Measurements from ENCODE around the gene GALNT9.
A peak's percentile ranks its signal among the peaks of the same experiment; 100 is the strongest.

The GALNT9 gene

GRCh38 chr12:132164426-132164825 is 165.0 kb downstream of the GALNT9 start:
- no peak for DNase-seq

DNA sequence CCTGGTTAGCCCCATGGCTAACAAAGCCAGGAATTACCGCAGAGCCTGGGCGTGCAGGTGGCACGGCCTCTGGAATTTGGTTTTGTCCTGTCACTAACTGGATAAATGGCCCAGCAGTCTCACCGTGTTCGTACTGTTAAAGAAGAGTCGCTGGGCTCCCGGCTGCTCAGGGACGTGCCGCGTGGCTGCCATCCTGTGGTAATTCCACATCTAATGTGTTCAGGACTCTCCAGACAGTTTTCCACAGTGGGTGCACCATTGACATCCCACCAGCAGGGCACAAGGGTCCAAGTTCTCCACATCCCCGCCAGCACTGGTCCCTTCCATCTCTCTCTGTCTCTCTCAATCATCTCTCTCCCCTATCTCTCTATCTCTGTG is 165.5 kb downstream of the GALNT9 start:
- no peak for DNase-seq

GRCh38 chr12:132163041-132163910 is 166.1 kb downstream of the GALNT9 start:
- no peak for DNase-seq

DNA sequence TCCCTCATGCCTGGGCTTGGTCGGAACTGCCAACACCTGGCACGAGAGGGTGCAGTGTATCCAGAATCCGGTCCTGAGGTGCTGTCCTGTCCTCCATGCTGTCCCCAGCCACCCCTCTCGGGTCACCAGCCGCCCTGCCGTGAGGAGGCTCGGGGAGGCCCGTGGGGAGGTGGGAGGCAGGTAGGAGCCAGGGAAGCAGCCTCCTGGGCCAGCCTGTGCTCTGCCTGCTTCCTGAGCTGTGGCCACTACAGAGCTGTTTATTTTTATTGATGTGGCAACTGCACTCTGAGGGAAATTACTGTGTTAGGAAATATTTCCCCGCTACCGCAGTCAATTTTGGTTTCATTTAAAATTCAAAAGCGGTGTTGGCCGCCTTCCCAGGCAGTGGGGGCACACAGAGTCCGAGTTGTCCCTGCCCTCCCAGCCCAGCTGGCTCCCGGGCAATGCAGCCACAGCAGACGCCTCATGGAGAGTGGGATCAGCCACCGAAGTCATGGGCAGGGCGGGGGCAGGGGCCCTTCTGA is 166.8 kb downstream of the GALNT9 start:
- DNase-seq, result peak; percentile 84

DNA sequence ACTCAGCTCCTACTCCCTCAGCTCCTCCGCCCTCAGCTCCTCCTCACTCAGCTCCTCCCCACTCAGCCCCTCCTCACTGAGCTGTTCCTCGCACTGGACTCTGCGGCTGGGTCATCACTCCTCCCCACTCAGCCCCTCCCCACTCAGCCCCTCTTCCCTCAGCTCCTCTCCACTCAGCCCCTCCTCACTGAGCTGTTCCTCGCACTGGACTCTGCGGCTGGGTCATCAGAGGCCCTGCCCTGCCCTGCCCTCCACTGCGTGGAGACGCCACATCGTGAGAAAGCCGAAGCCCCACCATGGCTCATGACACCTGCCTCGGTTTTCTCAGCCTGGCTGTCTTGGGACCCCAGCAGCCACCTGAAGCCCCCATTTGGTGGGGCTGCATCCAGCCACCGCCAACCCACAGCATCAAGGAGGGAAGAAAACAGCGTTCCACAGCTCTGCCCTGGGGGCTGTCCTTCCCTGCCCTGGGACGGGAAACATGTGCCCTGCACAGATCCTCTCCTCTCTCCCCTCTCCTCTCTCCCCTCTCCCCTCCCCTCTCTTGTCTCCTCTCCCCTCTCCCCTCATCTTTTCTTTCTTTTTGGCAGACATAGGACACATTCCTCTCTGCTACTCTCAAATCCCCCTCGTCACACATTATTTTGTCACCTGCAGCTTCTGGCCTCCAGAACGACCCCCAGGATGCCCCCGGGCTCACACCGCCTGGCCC is 167.4 kb downstream of the GALNT9 start:
- no peak for DNase-seq

DNA sequence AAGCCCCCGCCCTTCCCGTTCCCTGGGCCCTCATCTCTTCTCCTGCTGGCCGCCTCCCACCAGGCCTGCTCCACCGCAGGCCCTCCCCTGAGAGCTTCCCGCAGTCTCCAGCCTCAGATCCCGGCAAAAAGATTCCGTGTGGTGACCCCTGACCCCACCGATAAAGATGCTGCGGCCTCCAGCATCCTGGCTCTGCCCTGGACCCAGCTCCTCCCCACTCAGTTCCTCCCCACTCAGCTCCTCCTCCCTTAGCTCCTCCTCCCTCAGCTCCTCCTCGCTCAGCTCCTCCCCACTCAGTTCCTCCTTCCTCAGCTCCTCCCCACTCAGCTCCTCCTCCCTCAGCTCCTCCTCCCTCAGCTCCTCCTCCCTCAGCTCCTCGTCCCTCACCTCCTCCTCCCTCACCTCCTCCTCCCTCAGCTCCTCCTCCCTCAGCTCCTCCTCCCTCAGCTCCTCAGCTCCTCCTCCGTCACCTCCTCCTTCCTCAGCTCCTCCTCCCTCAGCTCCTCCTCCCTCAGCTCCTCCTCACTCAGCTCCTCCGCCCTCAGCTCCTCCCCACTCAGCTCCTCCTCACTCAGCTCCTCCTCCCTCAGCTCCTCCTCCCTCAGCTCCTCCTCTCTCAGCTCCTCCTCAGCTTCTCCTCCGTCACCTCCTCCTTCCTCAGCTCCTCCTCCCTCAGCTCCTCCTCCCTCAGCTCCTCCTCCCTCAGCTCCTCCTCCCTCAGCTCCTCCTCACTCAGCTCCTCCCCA is 168.2 kb downstream of the GALNT9 start:
- DNase-seq, result no peak

DNA sequence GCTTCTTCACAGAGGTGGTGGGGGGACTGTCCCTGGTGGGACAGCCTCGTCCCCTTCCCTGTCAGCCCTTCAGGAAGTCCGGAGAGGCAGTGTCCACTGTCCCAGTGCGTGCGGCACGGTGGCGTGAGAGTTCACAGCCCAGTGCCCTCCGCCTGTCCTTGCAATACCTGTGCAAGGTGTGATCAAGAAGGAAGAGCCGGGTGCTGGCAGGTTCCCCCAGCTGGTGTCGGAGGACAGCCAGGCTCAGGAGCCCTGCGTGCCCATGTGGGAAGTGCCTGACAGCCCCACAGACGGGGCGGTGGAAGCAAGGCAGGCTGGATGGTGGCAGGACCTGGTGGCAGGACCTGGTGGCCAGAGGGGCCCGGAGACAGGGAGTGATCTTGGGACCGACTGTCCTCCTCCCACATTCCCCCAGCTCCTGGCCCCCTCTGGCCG is 168.8 kb downstream of the GALNT9 start:
- no peak for DNase-seq

- no peak for DNase-seq
Observed at GRCh38 chr12:132160016-132160415, 169.4 kb downstream of the GALNT9 start.

- DNase-seq, result no peak
Observed at GRCh38 chr12:132159555-132160003, 169.8 kb downstream of the GALNT9 start.

- DNase-seq, result no peak
Observed at GRCh38 chr12:132158677-132159554, 170.5 kb downstream of the GALNT9 start.

DNA sequence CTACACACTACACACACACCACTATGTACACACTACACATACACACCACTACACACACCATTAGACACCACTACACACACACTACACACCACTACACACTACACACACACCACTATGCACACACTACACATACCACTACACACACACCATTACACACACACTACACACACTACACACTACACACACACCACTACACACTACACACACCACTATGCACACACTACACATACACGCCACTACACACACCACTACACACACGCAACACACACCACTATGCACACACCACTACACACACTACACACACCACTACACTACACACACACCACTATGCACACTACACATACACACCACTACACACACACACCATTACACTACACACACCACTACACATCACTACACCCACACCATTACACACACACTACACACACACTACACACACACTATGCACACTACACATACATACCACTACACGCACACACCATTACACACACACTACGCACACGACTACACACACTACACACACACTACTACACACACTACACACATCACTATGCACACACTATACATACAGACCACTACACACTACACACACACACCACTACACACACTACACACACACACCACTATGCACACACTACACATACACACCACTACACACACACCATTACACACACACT is 171.5 kb downstream of the GALNT9 start:
- no peak for DNase-seq

- DNase-seq, result no peak
Observed at GRCh38 chr12:132156573-132157325, 172.6 kb downstream of the GALNT9 start.

DNA sequence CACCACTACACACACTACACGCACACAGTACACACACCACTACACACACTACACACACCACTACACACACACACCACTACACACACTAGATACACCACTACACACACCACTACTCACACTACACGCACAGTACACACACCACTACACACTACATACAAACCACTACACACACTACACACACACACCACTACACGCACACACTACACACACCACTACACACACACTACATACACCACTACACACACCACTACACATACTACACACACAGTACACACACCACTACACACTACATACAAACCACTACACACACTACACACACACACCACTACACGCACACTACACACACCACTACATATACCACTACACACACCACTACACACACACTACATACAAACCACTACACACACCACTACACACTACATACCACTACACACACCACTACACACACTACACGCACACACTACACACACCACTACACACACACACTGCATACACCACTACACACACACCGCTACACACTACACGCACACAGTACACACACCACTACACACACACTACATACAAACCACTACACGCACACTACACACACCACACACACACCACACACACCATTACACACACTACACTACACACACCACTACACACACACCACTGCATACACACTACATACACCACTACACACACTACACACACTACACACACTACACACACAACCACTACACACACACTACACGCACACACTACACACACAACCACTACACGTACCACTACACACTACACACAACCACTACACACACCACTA is 173.4 kb downstream of the GALNT9 start:
- DNase-seq, result no peak

- no peak for DNase-seq
Observed at GRCh38 chr12:132154941-132155770, 174.2 kb downstream of the GALNT9 start.

GRCh38 chr12:132154341-132154761 is 175.0 kb downstream of the GALNT9 start:
- DNase-seq, result no peak

- peak; percentile 31 for DNase-seq
Observed at GRCh38 chr12:132153501-132154340, 175.7 kb downstream of the GALNT9 start.

DNA sequence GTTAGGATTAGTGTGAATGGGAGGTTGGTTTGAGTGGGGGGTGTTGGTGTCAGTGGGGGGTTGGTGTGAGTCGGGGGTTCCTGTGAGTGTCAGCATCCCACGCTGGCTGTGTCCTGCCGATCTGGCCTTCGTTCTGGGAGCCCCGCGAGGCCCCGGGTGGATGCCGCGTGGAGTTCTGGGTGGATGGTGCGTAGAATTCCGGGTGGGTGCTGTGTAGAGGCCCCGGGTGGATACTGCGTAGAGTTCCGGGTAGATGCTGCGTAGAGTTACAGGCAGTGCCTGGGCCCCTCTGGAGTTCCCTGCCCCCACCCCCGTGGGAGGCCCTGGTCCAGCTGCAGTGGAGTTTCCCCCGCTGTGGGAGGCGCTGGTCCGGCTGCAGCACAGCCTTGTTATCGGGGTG is 176.4 kb downstream of the GALNT9 start:
- no peak for DNase-seq

DNA sequence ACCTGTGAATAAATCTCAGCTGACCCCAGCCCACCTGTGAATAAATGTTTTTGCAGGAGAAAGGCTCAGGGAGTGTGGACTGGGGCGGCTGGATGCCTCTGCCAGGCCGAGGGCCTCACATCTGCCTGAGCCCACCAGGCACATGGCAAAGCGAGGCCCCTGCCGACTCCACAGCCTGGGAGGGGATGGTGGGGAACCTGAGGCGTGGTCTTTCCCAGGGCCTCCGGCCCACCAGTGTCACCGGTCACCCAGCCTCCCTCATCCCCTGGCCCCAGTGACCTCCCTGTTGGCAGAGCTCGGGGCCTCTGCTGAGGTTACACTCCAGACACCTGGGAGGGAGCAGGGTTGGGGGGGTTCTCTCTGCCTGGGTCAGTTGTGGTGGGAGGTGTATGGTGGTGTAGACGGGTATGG is 177.0 kb downstream of the GALNT9 start:
- no peak for DNase-seq
